GM12891 (cell line): ENCODE data around the gene RAD21L1.

ENCODE experiments used
- PAX5 ChIP-seq: IDR thresholded peaks from 2 replicates; pipeline ENCODE4 v1.6.1; 2011; ENCODE audit warnings: low read length, moderate library complexity, mild to moderate bottlenecking; ENCODE audit not compliant: insufficient read depth, severe bottlenecking
- POLR2A ChIP-seq: IDR thresholded peaks from 2 replicates; pipeline ENCODE4 v1.6.1; 2011; ENCODE audit warnings: low read depth, low read length, control low read depth
- POLR2AphosphoS5 ChIP-seq: IDR thresholded peaks from 2 replicates; pipeline ENCODE4 v1.6.1; 2011; ENCODE audit warnings: low read depth, low read length, control low read depth
- POU2F2 ChIP-seq: IDR thresholded peaks from 2 replicates; pipeline ENCODE4 v1.6.1; 2011; ENCODE audit warnings: low read depth, mild to moderate bottlenecking, control low read depth, low read length, moderate library complexity
- TAF1 ChIP-seq: IDR thresholded peaks from 2 replicates; pipeline ENCODE4 v1.6.1; 2011; ENCODE audit warnings: low read depth, low read length, control low read depth

- no peak for TF ChIP-seq TAF1
- TF ChIP-seq POLR2AphosphoS5 = no peak
- no peak for TF ChIP-seq POLR2A
- no peak for TF ChIP-seq PAX5
- no peak for TF ChIP-seq POU2F2
Measured at GRCh38 chr20:1264727-1265126, 38.9 kb downstream of the RAD21L1 start.
